IPS-NIHi7 (cell line): ENCODE results near the gene EAF1.
"Not testable (repeated sequence)": the region's sequence is repeated elsewhere in the genome, so short reads cannot be mapped to it uniquely, and the experiment has no call there.

Experiments used
- DNase-seq: peaks from one replicate; pipeline ENCODE4 v3.0.0; 2012; ENCODE audit warnings: mixed read lengths; ENCODE audit errors: extremely low spot score

Gene EAF1

DNA sequence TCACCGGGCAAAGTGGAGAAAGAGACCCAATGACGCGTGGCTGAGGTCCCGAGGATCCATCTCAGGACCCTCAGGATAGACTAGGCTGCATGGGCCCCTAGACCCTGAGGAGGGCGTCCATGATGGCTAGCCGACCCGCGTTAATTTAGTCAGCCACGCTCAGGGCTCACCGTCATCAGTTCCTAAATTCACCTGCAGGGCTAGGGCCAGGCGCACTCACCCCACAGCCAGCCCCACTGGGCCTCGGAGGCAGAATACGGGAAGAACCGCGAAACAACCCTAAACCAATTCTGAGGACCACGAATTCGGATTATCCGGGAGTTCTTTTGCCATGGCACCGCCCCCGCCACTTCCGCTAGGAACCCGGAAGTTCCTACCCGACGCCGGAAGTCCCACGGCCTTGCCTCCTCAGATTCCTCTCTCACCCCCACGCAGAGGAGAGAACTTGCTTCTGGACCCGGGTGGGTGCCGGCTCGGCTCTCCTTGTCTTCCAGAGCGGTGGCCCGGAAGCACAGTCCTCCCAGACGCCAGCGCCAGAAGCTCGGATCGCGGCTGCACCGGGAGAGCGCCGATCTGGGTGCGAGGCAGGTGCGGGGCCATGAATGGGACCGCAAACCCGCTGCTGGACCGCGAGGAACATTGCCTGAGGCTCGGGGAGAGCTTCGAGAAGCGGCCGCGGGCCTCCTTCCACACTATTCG lies at the start of gene EAF1, which contains the start of gene METTL6:
TSS of gene EAF1 (plus strand) at position 417 of the 699 bp plus-strand sequence. CDS start at position 599, 182 bp downstream.
TSS of gene METTL6 (minus strand) at position 363 of the 699 bp plus-strand sequence. CDS start 1,033 bp downstream, outside the sequence.
- DNase-seq: peak; percentile 91

DNA sequence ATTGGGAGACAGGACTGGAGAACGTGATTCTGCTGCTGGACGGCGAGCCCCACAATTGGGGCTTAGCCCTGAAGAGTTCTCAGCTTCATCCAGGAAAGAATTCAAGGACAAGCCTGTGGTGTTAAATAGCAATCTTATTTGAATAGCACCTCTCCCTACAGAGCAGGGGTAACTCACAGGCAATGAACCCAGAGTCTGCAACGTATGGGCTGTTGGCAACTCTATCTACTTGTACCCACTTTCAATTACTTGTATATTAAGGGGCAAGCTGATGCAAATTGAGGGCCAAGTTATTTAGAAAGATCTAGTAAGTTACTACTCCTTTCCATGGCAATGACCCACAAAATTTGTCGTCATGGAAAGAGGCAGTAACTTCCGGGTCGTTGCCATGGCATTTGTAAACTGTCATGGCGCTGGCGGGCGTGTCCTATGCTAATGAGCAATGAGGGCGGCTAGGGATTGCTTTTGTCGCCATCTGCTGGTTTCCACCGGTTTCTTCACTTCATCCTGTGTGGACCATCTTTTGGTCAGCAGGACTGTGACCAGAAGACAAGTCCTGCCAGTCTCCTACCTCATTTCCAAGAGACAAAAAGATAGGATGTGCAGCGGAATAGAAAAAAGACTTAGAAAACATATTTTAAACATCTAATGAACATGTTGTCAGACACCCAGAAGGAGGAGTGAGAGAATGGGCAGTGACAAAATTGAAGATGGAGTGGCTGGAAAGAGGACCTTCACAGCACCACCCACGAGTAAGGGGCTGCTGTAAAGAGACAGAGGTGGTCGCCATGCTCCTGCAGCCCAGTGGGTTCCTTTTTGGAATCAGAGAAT lies 49.2 kb upstream of the EAF1 start:
- DNase-seq: peak; percentile 78

DNA sequence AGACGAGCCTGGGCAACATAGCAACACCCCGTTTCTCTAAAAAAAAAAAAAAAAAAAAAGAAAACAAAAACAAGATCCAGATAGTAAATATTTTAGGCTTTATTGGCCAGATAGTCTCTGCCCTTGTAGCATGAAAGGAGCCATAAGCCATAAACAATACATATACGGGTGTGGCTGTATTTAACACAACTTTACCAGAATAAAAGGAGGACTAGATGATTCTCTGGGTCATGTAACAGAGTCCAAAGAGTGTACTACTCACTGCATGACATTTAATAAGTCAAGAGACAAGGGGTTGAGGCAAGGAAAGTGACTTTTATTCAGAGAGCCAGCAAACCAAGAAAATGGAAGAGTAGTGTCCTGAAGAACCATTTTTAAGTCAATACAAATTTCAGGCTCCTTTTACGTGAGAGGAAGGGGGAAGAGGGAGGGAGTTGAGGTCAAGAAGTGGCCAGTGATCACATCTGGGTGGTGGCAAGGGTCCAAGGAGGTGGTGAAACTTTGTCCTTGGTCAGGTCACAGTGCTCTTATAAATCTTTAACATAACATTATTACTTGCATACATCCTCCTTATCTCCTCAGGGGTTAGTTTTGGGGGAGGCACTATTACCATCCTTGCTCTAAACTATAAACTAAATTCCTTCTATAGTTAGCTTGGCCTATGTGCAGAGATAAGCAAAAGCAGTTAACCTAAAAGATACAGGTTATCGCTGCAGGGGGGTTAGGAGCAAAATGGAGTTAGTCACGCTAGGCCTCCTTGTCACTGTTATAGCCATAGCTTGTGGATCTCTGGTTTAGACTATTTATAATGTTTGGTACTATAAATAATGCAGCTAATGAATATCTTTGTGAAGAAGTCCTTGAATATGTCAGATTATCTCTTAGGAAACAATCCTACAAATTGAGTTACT lies 46.2 kb upstream of the EAF1 start:
- DNase-seq: no peak

DNA sequence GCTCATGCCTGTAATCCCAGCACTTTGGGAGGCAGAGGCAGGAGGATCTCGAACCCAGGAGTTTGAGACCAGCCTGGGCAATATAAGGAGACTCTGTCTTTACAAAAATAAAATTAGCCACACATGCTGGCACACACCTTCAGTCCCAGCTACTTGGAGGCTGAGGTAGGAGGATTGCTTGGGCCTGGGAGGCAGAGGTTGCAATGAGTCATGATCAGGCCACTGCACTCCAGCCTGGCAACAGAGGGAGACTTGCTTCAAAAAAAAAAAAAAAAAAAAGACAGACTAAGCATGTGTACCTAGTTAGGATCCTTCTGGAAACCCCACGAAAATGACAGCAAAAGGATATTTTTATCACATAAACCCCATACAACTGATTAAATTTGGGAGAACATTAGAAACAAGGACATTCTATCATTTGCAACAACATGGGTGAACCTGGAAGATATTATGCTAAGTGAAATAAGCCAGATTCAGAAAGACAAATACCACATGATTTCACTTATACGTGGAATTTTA lies 44.9 kb upstream of the EAF1 start:
- DNase-seq: no peak

DNA sequence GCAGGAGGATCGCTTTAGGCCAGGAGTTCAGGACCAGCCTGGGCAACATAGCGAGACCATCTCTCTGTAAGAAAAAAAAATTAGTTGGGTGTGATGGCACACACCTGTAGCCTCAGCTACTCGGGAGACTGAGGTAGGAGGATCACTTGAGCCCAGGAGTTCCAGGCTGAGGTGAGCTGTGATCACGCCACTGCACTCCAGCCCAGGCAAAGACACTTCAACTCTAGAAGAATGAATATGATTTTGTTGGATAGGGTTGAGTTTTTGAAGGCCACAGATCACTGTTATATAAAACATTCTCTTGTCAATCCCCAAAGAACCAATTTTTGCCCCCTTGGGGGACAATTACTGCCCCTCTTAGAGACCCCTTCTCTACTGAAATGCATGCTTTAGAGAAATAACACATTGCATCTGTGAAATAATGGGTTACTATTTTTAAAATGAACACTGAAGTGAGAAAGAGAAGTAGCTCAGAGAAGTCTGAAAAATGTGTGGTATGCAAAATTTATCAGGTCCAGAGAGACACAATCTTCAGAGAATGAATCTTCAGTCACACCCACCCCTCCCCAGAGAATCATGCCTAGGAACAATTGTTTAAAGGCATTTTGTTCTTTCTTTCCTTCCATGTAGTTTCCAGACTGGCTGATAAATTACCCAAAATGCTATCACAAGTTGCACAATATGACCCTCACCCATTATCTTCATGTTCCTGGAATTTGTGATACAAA lies 42.7 kb upstream of the EAF1 start:
- no peak for DNase-seq

DNA sequence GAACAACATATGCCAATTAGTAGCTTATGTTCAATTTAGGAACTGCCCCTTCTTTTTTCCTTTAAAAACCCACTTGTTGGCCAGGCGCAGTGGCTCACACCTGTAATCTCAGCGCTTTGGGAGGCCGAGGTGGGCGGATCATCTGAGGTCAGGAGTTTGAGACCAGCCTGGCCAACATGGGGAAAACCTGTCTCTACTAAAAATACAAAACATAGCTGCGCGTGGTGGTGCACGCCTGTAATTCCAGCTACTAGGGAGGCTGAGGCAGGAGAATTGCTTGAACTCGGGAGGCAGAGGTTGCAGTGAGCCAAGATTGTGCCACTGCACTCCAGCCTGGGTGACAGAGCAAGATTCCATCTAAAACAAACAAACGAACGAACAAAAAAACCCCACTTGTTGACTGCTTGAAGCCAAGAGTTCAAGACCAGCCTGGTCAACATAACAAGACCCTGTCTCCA lies 42.1 kb upstream of the EAF1 start:
- DNase-seq: not testable (repeated sequence)

DNA sequence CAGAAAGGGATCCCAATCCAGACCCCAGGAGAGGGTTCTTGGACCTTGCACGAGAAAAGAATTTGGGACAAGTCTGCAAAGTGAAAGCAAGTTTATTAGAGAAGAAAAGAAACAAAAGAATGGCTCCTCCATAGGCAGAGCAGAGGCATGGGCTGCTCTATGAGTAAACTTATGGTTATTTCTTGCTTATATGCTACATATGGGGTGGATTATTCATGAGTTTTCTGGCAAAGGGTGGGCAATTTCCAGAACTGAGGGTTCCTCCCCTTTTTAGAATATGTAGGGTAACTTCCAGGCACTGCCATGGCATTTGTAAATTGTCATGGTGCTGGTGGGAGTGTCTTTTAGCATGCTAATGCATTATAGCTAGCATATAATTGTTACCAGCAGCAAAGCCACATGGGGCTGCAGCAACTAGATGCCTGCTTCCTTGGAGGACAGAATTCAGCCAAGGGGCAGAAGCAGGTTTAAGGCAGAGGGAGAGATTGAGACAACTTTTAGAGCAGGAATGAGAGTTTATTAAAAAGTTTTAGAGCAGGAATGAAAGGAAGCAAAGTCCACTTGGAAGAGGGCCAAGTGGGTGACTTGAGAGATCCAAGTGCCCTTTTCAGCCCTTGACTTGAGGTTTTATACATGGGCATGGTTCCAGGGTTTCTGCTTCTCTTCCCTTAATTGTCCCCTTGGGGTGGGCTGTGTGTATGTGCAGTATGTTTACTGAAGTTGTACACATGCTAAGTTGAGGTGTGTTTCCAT lies 41.3 kb upstream of the EAF1 start:
- no peak for DNase-seq

DNA sequence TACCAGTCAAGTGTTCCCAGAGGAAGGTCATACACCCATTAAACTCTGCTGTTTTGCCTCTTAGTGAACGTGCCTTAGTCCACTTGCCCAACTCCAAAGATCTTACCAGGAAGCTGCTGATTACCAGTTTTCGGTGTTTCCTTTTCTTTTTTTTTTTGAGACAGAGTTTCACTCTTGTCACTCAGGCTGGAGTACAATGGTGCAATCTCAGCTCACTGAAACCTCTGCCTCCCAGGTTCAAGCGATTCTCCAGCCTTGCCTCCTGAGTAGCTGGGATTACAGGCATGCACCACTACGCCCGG lies 40.8 kb upstream of the EAF1 start:
- not testable (repeated sequence) for DNase-seq

DNA sequence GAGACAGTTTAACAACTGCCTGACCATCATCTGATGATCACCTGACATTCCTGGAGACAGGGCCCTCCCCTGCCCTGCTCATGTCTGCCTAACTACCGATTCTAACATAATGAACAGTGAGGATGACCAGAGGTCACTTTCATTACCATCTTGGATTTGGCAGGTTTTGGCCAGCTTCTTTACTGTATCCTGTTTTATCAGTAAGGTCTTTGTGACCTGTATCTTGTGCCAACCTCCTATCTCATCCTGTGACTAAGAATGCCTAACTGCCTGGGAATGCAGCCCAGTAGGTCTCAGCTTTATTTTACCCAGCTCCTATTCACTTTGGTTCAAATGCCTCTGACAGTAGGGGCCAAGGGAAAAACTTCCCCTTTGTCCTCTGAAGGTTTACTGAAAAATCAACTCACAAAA lies 40.2 kb upstream of the EAF1 start:
- DNase-seq: no peak

DNA sequence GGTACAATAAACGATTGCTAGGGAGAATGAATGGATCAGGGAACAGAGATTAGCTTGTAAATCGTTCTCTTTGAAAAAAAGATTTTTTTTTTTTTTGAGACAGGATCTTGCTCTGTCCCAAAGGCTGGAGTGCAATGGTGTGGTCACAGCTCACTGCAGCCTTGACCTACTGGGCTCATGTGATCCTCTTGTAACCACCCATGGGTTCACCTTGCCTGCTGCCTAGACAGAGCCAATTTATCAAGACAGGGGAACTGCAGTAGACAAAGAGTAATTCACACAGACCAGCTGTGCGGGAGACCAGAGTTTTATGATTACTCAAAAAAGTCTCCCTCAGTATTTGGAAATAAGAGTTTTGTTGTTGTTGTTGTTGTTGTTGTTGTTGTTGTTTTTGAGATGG lies 39.7 kb upstream of the EAF1 start:
- DNase-seq: no peak

DNA sequence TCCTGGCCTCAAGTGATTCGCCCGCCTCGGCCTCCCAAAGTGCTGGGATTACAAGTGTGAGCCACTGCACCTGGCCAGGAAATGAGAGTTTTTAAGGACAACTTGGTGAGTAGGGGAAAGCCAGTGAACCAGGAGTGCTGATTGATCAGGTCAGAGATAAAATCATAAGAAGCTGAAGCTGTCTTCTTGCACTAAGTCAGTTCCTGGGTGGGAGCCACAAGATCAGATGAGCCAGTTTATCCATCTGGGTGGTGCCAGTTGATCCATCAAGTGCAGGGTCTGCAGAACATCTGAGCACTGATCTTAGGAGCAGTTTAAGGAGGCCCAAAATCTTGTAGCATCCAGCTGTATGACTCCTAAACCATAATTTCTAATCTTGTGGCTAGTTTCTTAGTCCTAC lies 39.1 kb upstream of the EAF1 start:
- not testable (repeated sequence) for DNase-seq

DNA sequence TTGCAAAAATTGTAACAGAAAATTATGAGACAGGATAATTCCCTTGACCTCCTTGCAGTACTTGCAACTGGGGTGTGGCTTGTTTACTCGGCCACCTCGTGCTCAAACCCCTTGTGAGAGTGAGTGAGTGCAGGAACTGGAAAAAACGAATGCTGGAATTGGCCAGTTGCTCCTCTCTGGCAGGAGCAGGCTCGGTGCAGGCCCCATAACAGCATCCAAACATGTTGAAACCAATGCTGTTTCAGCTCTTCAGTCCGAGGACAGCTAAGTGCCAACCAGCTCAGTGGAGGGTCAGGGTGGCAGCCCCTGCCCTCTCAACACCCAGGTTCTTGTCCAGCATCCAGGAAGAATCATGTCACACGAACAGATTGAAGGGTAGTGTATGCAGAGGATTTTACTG lies 36.9 kb upstream of the EAF1 start:
- no peak for DNase-seq

DNA sequence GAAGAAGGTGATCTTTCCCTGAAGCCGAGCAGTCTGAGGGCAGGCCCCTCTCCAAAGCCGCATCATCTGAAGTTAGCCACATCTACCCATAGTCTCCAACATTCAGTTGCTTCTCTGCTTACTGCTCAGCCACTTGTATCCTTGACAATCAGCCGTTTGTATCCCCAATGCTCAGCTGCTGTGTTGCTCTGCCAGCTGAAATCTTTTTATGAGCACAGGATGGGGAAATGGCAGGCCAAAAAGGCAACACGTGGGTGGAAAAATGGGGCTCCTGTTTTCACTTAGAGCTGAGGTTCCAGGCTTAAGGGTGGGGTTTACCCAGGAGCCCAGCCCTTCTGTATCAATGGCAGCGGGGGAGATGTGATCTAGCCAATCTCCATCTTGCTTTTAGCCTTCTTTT lies 36.4 kb upstream of the EAF1 start:
- DNase-seq: no peak

DNA sequence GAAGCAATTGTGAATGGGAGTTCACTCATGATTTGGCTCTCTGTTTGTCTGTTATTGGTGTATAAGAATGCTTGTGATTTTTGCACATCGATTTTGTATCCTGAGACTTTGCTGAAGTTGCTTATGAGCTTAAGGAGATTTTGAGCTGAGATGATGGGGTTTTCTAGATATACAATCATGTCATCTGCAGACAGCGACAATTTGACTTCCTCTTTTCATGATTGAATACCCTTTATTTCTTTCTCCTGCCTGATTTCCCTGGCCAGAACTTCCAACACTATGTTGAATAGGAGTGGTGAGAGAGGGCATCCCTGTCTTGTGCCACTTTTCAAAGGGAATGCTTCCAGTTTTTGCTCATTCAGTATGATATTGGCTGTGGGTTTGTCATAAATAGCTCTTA lies 34.1 kb upstream of the EAF1 start:
- not testable (repeated sequence) for DNase-seq

DNA sequence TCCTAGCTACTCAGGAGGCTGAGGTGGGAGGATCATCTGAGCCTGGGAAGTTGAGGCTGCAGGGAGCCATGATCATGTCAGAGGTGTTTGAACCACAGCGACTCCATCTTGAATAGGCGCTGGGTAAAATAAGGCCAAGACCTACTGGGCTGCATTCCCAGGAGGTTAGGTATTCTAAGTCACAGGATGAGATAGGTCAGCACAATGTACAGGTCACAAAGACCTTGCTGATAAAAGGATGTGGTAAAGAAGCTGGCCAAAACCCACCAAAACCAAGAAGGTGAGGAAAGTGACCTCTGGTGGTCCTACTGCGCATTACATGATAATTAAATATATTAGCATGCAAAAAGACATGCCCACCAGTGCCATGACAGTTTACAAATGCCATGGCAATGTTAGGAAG lies 28.7 kb upstream of the EAF1 start:
- not testable (repeated sequence) for DNase-seq

DNA sequence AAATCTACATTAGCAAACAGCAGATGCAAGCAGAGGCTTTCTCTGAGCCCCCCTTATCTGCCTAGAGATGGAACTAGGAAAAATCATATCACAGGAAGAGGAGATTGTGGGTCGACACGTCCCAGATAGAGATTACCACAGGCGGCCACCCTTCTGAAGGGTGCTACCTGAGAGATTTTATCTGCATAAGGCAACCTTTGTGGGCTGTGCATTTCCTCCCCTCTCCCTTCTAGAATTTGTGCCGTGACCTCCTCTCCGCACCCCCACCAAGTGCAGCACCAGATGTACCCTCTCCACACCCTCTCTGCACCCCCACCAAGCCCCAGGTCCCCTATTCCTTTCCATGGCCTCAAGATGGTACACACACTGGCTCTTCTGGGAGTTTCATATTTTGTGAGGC lies 27.4 kb upstream of the EAF1 start:
- no peak for DNase-seq

DNA sequence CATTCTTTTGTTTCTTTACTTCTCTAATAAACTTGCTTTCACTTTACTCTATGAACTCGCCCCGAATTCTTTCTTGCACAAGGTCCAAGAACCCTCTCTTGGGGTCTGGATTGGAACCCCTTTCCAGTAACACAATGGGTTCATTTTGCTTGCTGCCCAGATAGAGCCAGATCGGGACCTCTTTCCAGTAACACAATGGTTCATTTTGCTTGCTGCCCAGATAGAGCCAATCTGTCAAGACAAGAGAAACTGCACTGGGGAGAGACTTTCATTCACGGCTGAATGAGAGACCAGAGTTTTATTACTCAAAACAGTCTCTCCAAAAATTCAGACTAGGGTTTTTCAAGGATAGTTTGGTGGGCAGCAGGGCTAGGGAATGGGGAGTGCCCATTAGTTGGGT lies 25.5 kb upstream of the EAF1 start:
- no peak for DNase-seq

DNA sequence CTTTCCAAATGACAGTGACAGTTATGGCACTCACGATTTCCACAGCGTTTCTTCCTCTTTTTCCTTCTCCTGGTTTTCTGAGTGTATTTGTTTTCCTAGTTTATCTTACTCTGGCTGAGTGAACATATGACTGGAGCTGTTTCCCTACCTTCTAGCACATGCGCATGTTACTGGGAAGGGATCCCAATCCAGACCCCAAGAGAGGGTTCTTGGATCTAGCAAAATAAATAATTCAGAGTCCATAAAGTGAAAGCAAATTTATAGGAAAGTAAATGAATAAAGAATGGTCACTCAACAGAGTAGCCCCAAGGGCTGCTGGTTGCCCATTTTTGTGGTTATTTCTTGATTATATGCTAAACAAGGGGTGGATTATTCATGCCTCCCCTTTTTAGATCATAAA lies 23.9 kb upstream of the EAF1 start:
- no peak for DNase-seq

DNA sequence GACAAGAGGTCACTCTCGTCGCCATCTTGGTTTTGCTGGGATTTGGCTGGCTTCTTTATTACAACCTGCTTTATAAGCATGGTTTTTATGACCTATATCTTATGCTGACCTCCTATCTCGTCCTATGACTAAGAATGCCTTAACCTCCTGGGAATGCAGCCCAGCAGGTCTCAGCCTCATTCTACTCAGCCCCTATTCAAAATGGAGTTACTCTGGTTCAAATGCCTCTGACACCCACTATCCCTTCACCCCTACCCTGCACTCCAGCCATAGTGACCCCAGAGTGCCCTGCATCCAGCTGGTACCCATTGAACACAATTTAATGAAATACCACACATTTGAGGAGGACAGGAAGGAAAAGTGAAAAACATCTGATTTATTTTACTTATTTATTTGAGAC lies 23.4 kb upstream of the EAF1 start:
- no peak for DNase-seq

DNA sequence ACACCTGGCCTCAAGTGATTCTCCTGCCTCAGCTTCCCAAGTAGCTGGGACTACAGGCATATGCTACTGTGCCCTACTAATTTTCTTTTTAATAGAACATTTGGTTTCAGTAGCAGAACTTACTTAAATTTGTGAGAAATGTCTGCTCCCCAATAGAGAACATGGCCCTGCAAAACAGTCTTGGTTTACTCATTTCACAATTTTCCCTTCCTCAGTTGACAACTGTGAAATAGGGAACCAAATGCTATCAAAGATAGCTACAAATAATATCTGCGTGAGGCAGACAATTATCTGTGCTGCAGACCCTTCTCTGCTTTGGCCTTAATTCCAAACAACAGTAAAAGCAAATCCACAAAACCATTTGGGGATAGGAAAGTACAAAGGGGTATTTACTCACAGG lies 22.6 kb upstream of the EAF1 start:
- no peak for DNase-seq
